OCI-LY7 (cell line): ENCODE data around the gene OR2H1. TPM values are rescaled to one million over a fixed set of nuclear protein-coding genes. Genes with fewer than 3 reads are reported as not detected.

Experiments
- BruUV-seq: library from RNA; stranded (reverse); fragments of 400-500 nt; replicated peaks from 2 replicates; lab custom pipeline; 2021; lab: Mats Ljungman, UMichigan
- CTCF ChIA-PET: fragments of 300-600 bp; sonication (Branson Sonifier 250); formaldehyde crosslinking; loops from one replicate; lab custom pipeline; 2022; ENCODE audit warnings: antibody characterized with exemption; ENCODE audit not compliant: unreplicated experiment; lab: Charles Lee
- POLR2A ChIA-PET: fragments of 300-600 bp; sonication (Branson Sonifier 250); formaldehyde crosslinking; loops from one replicate; lab custom pipeline; 2022; ENCODE audit warnings: antibody characterized with exemption; lab: Charles Lee
- DNase-seq: peaks from one replicate; pipeline ENCODE4 v3.0.0-alpha.2; 2015; ENCODE audit warnings: low spot score
- H2AFZ ChIP-seq: fragments of 200-600 bp; sonication (generic), shearing (Covaris generic); 2 replicates; pipeline ENCODE4 v1.6.1; 2014; ENCODE audit warnings: mild to moderate bottlenecking, antibody characterized with exemption, low read length, moderate library complexity
- H3K27ac ChIP-seq: fragments of 200-600 bp; sonication (generic); 2 replicates; pipeline ENCODE4 v1.5.1; 2014; ENCODE audit warnings: mixed run types, low read depth, mild to moderate bottlenecking, moderate library complexity, low read length, inconsistent platforms; ENCODE audit not compliant: poor library complexity, severe bottlenecking
- H3K36me3 ChIP-seq: fragments of 200-600 bp; sonication (generic); 2 replicates; pipeline ENCODE4 v1.6.1; 2014; ENCODE audit warnings: mild to moderate bottlenecking, antibody characterized with exemption, low read length, moderate library complexity, mixed read lengths; ENCODE audit not compliant: insufficient read depth
- H3K4me1 ChIP-seq: fragments of 200-600 bp; sonication (generic); 2 replicates; pipeline ENCODE4 v1.5.1; 2014; ENCODE audit warnings: mild to moderate bottlenecking, low read length; ENCODE audit not compliant: insufficient read depth, poor library complexity, severe bottlenecking
- H3K4me2 ChIP-seq: fragments of 200-600 bp; sonication (generic); 2 replicates; pipeline ENCODE4 v1.6.1; 2014; ENCODE audit warnings: mild to moderate bottlenecking, low read length
- H3K4me3 ChIP-seq: fragments of 200-600 bp; sonication (generic); 2 replicates; pipeline ENCODE4 v1.5.1; 2014; ENCODE audit warnings: mild to moderate bottlenecking, low read depth, low read length; ENCODE audit not compliant: poor library complexity, severe bottlenecking
- H3K79me2 ChIP-seq: fragments of 200-600 bp; sonication (generic); 2 replicates; pipeline ENCODE4 v1.6.1; 2016; ENCODE audit warnings: low read depth, mild to moderate bottlenecking, low read length, moderate library complexity, mixed read lengths; ENCODE audit not compliant: insufficient read depth
- H3K9me2 ChIP-seq: fragments of 200-600 bp; sonication (generic); 2 replicates; pipeline ENCODE4 v1.6.1; 2016; ENCODE audit warnings: mild to moderate bottlenecking, low read length, mixed read lengths; ENCODE audit not compliant: insufficient read depth
- H3K9me3 ChIP-seq: fragments of 200-600 bp; sonication (generic); 2 replicates; pipeline ENCODE4 v1.6.1; 2014; ENCODE audit warnings: mild to moderate bottlenecking, mixed run types, low read length, mixed read lengths
- H4K20me1 ChIP-seq: fragments of 200-600 bp; sonication (generic); 2 replicates; pipeline ENCODE4 v1.6.1; 2014; ENCODE audit warnings: mild to moderate bottlenecking, antibody characterized with exemption, low read length, moderate library complexity, mixed read lengths; ENCODE audit not compliant: insufficient read depth
- EZH2phosphoT487 ChIP-seq: fragments of 200-600 bp; sonication (generic); IDR thresholded peaks from 2 replicates; pipeline ENCODE4 v1.6.1; 2018; ENCODE audit warnings: low read depth, borderline replicate concordance, mild to moderate bottlenecking, mixed run types, antibody characterized with exemption, low read length, moderate library complexity, mixed read lengths
- intact Hi-C: fragments of 100-400 bp; cut with micrococcal nuclease; formaldehyde crosslinking; loops from one replicate; pipeline ENCODE4 v1.10.0; 2022; ENCODE audit not compliant: unreplicated experiment
- total RNA-seq, 2 experiments: library from RNA; depleted of rRNA in 1 of 2; stranded (reverse); fragments of >200 nt in 1 of 2; shearing (Covaris generic) in 1 of 2; gene quantifications; 2 replicates each; pipeline ENCODE4 v1.2.3, GENCODE V29; 2014 to 2022
- TF ChIP-seq, protein P1 (sequence below): fragments of 200-600 bp; sonication (generic); conservative IDR thresholded peaks from 2 replicates; pipeline ENCODE4 v1.5.1; 2014; ENCODE audit warnings: mild to moderate bottlenecking, antibody characterized with exemption, low read length, moderate library complexity, mixed read lengths

Gene OR2H1
- total RNA-seq, 2 experiments from 2014 or later, result not detected

DNA sequence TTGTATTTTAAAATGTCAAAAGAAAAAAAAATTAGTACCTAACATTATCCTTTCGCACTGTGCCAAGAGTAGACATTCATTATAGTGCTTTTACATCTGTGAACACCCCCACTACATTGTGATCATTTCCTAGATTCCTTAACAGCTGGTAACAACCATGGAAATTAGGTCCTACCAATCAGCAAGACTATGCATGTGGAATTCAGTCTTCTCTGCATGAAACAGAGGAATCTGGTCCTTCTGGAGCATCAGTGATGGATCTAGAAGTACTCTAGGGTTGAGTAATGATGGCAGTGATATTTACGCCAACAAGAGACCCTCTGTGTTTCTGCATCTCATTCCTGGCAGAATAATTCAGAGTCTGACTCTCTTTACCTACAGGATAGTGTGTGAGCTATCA lies 32.8 kb upstream of the OR2H1 start:
- H3K4me2 ChIP-seq, result no peak overlapping the region
- H3K9me2 ChIP-seq, result no peaks in the 10 kb centered on the region
- no peak overlapping the region for H3K4me3 ChIP-seq
- BruUV-seq, result no TSS peak
- no peaks in the 10 kb centered on the region for H3K9me3 ChIP-seq
- H4K20me1 ChIP-seq, result no peaks in the 10 kb centered on the region
- no peak for DNase-seq
- TF ChIP-seq, protein P1, sequence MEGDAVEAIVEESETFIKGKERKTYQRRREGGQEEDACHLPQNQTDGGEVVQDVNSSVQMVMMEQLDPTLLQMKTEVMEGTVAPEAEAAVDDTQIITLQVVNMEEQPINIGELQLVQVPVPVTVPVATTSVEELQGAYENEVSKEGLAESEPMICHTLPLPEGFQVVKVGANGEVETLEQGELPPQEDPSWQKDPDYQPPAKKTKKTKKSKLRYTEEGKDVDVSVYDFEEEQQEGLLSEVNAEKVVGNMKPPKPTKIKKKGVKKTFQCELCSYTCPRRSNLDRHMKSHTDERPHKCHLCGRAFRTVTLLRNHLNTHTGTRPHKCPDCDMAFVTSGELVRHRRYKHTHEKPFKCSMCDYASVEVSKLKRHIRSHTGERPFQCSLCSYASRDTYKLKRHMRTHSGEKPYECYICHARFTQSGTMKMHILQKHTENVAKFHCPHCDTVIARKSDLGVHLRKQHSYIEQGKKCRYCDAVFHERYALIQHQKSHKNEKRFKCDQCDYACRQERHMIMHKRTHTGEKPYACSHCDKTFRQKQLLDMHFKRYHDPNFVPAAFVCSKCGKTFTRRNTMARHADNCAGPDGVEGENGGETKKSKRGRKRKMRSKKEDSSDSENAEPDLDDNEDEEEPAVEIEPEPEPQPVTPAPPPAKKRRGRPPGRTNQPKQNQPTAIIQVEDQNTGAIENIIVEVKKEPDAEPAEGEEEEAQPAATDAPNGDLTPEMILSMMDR, result no peak
- TF ChIP-seq EZH2phosphoT487, result no peak
- no peaks in the 10 kb centered on the region for H3K4me1 ChIP-seq
- intact Hi-C loops, result no loop called here
- no peaks in the 10 kb centered on the region for H3K36me3 ChIP-seq
- ChIA-PET POLR2A (no interaction called here), CTCF (no interaction called here)
- H3K79me2 ChIP-seq, result no peaks in the 10 kb centered on the region
- H2AFZ ChIP-seq, result no peak overlapping the region
- no peak overlapping the region for H3K27ac ChIP-seq

DNA sequence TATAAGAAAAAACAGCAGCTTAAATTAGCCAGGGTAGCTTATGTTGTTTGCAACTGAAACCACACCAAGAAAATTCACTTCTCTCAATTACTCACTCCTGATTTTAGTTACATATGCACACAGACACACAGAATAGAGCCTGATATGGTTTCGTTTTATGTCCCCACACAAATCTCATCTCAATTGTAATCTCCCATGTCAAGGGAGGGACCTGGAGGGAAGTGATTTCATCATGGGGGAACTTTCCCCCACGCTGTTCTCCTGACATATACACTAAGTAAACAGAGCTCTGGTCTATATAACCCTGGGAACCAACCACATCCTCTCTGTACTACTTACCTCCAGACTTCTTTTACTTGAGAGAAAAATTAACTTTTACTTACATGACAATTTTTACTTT lies 32.4 kb upstream of the OR2H1 start:
- no peak overlapping the region for H3K4me2 ChIP-seq
- no peak overlapping the region for H2AFZ ChIP-seq
- H3K4me3 ChIP-seq, result no peak overlapping the region
- no peaks in the 10 kb centered on the region for H3K9me3 ChIP-seq
- no peaks in the 10 kb centered on the region for H3K79me2 ChIP-seq
- no peak for TF ChIP-seq EZH2phosphoT487
- TF ChIP-seq, protein P1, result no peak
- no peak for DNase-seq
- no peaks in the 10 kb centered on the region for H4K20me1 ChIP-seq
- ChIA-PET POLR2A (no interaction called here), CTCF (no interaction called here)
- no peaks in the 10 kb centered on the region for H3K9me2 ChIP-seq
- no peak overlapping the region for H3K27ac ChIP-seq
- H3K4me1 ChIP-seq, result no peaks in the 10 kb centered on the region
- no TSS peak for BruUV-seq
- intact Hi-C loops, result no loop called here
- H3K36me3 ChIP-seq, result no peaks in the 10 kb centered on the region

DNA sequence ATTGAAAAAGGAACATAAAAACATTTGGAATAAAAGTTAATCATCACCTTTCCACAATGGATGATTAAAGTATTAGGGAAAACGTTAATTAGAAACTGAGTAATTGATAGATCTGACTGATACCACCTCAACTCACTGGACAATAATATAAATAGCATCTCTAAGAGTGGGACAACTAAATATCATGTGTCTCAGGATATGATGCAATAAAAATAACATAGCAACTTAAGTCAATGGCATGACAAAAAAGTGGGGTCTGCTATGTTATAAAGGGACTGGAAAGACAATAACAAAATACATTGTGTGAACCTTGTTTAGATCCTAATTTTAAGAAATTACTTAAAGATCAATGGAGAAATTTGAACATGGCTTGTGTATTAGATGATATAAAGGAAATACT lies 31.9 kb upstream of the OR2H1 start:
- Histone ChIP-seq H3K27ac (no peak overlapping the region), H3K9me3 (no peaks in the 10 kb centered on the region), H3K9me2 (no peaks in the 10 kb centered on the region), H3K4me1 (no peaks in the 10 kb centered on the region), H3K4me3 (no peak overlapping the region), H3K79me2 (no peaks in the 10 kb centered on the region), H4K20me1 (no peaks in the 10 kb centered on the region), H3K36me3 (no peaks in the 10 kb centered on the region), H2AFZ (no peak overlapping the region), H3K4me2 (no peak overlapping the region)
- intact Hi-C loops, result no loop called here
- TF ChIP-seq, protein P1, result no peak
- no peak for TF ChIP-seq EZH2phosphoT487
- DNase-seq, result no peak
- CTCF ChIA-PET, result no interaction called here
- no TSS peak for BruUV-seq
- POLR2A ChIA-PET, result no interaction called here
